Measurements from ENCODE around the gene PLCE1.

GRCh38 chr10:93993414-93993781 lies 333 bp upstream of the PLCE1 start:
- TF ChIP-seq, protein P1, sequence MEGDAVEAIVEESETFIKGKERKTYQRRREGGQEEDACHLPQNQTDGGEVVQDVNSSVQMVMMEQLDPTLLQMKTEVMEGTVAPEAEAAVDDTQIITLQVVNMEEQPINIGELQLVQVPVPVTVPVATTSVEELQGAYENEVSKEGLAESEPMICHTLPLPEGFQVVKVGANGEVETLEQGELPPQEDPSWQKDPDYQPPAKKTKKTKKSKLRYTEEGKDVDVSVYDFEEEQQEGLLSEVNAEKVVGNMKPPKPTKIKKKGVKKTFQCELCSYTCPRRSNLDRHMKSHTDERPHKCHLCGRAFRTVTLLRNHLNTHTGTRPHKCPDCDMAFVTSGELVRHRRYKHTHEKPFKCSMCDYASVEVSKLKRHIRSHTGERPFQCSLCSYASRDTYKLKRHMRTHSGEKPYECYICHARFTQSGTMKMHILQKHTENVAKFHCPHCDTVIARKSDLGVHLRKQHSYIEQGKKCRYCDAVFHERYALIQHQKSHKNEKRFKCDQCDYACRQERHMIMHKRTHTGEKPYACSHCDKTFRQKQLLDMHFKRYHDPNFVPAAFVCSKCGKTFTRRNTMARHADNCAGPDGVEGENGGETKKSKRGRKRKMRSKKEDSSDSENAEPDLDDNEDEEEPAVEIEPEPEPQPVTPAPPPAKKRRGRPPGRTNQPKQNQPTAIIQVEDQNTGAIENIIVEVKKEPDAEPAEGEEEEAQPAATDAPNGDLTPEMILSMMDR (IDR thresholded peaks at IDR 0.05; ENCODE audit: extremely low read depth in 1 of 2, insufficient read depth in 1 of 2, low read depth in 1 of 2, low read length in 2 of 2), result no peak
- TF ChIP-seq JUN (IDR thresholded peaks at IDR 0.05; ENCODE audit: borderline replicate concordance, insufficient read depth, insufficient read length, low read depth), result no peak
- TF ChIP-seq MAX (IDR thresholded peaks at IDR 0.05; ENCODE audit: insufficient read depth, insufficient read length), result no peak
- no peak for TF ChIP-seq EZH2 (IDR thresholded peaks at IDR 0.05; ENCODE audit: borderline replicate concordance, low read depth, low read length, severe bottlenecking)
- no peak for TF ChIP-seq POLR2A (IDR thresholded peaks at IDR 0.05; ENCODE audit: low read depth, low read length)
- TF ChIP-seq POLR2AphosphoS5 (IDR thresholded peaks at IDR 0.05; ENCODE audit: insufficient read depth, low read depth, low read length), result no peak
- TF ChIP-seq GATA2 (IDR thresholded peaks at IDR 0.05; ENCODE audit: insufficient read depth, insufficient read length, low read depth, low read length), result no peak

Measured in endothelial cell of umbilical vein (primary cell).